Keratinocyte (primary cell): ENCODE measurements around the gene SHISA8. TPM values are rescaled to one million over a fixed set of nuclear protein-coding genes. Genes with fewer than 3 reads are reported as not detected.

ENCODE experiments used
- DNase-seq: peaks from one replicate; pipeline ENCODE4 v3.0.0-alpha.2; 2011; ENCODE audit warnings: low read depth, missing footprints, low spot score
- FAIRE-seq: peaks from 2 replicates; lab custom pipeline; 2011; peaks lifted over from hg19 to GRCh38; lab: Jason Lieb, UNC
- H2AFZ ChIP-seq: 2 replicates; pipeline ENCODE4 v1.6.0; 2012; ENCODE audit warnings: low read length, control low read depth, inconsistent platforms; ENCODE audit not compliant: control insufficient read depth
- H3K27ac ChIP-seq: 2 replicates; pipeline ENCODE4 v1.5.1; 2011; ENCODE audit warnings: low read length; ENCODE audit not compliant: control insufficient read depth, insufficient read depth
- H3K27me3 ChIP-seq: 3 replicates; pipeline ENCODE4 v1.6.0; 2011; ENCODE audit warnings: low read length; ENCODE audit not compliant: control insufficient read depth, insufficient read depth; ENCODE audit errors: extremely low read depth
- H3K36me3 ChIP-seq, 2 experiments: 2 replicates in 1 of 2; 3 replicates in 1 of 2; pipeline ENCODE4 v1.5.1; 2011; ENCODE audit warnings: low read length in 2 of 2, mild to moderate bottlenecking in 1 of 2; ENCODE audit not compliant: control insufficient read depth in 2 of 2, insufficient read depth in 2 of 2; ENCODE audit errors: extremely low read depth in 1 of 2
- H3K4me1 ChIP-seq: 3 replicates; pipeline ENCODE4 v1.5.1; 2011; ENCODE audit warnings: low read length; ENCODE audit not compliant: control insufficient read depth, insufficient read depth; ENCODE audit errors: extremely low read depth
- H3K4me2 ChIP-seq: 3 replicates; pipeline ENCODE4 v1.6.0; 2011; ENCODE audit warnings: low read depth, low read length; ENCODE audit not compliant: control insufficient read depth, insufficient read depth; ENCODE audit errors: extremely low read depth
- H3K4me3 ChIP-seq, 3 experiments: fragments of 200-600 bp in 1 of 3; sonication (generic) in 1 of 3; 2 replicates in 2 of 3; 3 replicates in 1 of 3; pipeline ENCODE4 v1.5.1; 2011 to 2016; ENCODE audit warnings: low read length in 3 of 3, mild to moderate bottlenecking in 3 of 3, control low read depth in 2 of 3, inconsistent platforms in 1 of 3, low read depth in 1 of 3, mixed read lengths in 1 of 3, mixed run types in 1 of 3, moderate library complexity in 1 of 3; ENCODE audit not compliant: control insufficient read depth in 2 of 3, insufficient read depth in 2 of 3; ENCODE audit errors: extremely low read depth in 1 of 3
- H3K79me2 ChIP-seq: 2 replicates; pipeline ENCODE4 v1.6.0; 2012; ENCODE audit warnings: low read length; ENCODE audit not compliant: control insufficient read depth, insufficient read depth
- H3K9ac ChIP-seq: 3 replicates; pipeline ENCODE4 v1.6.0; 2011; ENCODE audit warnings: low read length; ENCODE audit not compliant: control insufficient read depth, insufficient read depth; ENCODE audit errors: extremely low read depth
- H3K9me1 ChIP-seq: 3 replicates; pipeline ENCODE4 v1.6.0; 2011; ENCODE audit warnings: low read length; ENCODE audit not compliant: control insufficient read depth, insufficient read depth; ENCODE audit errors: extremely low read depth
- H3K9me3 ChIP-seq: 2 replicates; pipeline ENCODE4 v1.5.1; 2012; ENCODE audit warnings: low read depth, low read length; ENCODE audit not compliant: control insufficient read depth
- H4K20me1 ChIP-seq: 3 replicates; pipeline ENCODE4 v1.6.0; 2011; ENCODE audit warnings: low read length; ENCODE audit not compliant: control insufficient read depth, insufficient read depth; ENCODE audit errors: extremely low read depth
- EZH2 ChIP-seq: IDR thresholded peaks from one replicate; pipeline ENCODE4 v1.6.1; 2012; ENCODE audit warnings: inconsistent platforms, mild to moderate bottlenecking, low read length, moderate library complexity
- dilution Hi-C: fragments of 300-500 bp; cut with MboI; formaldehyde crosslinking; loops from one replicate; pipeline ENCODE4 v1.7.0; 2020; ENCODE audit warnings: low sequenced_read_pairs; ENCODE audit not compliant: extremely low pct_ligation_motif_present
- polyA plus RNA-seq, 5 experiments: library from polyadenylated mRNA; depleted of rRNA in 3 of 5; stranded (reverse) in 3 of 5; stranded (forward) in 1 of 5; unstranded in 1 of 5; fragments of >200 nt; gene quantifications; 1 replicate in 1 of 5; 2 replicates in 3 of 5; 3 replicates in 1 of 5; pipeline versions ENCODE4 v1.2.1 to v1.2.3, GENCODE V29; 2011 to 2012; ENCODE audit warnings: missing spikeins in 2 of 5, low read depth in 1 of 5, low replicate concordance in 1 of 5
- TF ChIP-seq, protein P1 (sequence below), 3 experiments: IDR thresholded peaks in 1 of 3; conservative IDR thresholded peaks in 1 of 3; optimal IDR thresholded peaks in 1 of 3; 2 replicates in 2 of 3; 3 replicates in 1 of 3; pipeline versions ENCODE3 to v1.5.1; 2011; ENCODE audit warnings: low read length in 3 of 3, mild to moderate bottlenecking in 3 of 3, moderate library complexity in 2 of 3, control low read depth in 1 of 3, inconsistent platforms in 1 of 3; ENCODE audit not compliant: insufficient read depth in 2 of 3; ENCODE audit errors: extremely low read depth in 1 of 3

Gene SHISA8
- polyA plus RNA-seq, 1 donor (not counting 4 experiments of a cell fraction or from before 2014, with no cell fraction given) = not detected

DNA sequence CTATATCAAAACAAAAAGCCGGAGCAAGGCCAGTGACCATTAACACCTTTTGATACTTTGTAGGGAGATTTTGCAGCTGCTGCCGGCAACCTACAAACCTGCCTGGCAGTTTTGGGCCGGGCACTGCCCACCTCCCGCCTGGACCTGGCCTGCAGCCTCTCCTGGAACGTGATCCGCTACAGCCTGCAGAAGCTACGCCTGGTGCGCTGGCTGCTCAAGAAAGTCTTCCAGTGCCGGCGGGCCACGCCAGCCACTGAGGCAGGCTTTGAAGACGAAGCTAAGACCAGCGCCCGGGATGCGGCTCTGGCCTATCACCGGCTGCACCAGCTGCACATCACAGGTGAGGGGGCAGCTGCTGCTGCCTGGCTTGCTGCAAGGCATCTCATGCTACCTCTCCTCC is 34.2 kb downstream of the SHISA8 start:
- TF ChIP-seq EZH2 = no peak
- no peaks in the 10 kb centered on the region for H3K9me3 ChIP-seq
- H3K9me1 ChIP-seq = no peaks in the 10 kb centered on the region
- H3K27ac ChIP-seq = no peak overlapping the region
- no peaks in the 10 kb centered on the region for H3K4me1 ChIP-seq
- no peak overlapping the region for H3K4me3 ChIP-seq
- H3K27me3 ChIP-seq = no peaks in the 10 kb centered on the region
- DNase-seq (no peak), FAIRE-seq (no peak)
- no peak overlapping the region for H3K9ac ChIP-seq
- H2AFZ ChIP-seq = no peak overlapping the region
- H3K79me2 ChIP-seq = no peaks in the 10 kb centered on the region
- H4K20me1 ChIP-seq = no peaks in the 10 kb centered on the region
- dilution Hi-C loops = no loop called here
- peaks cover 59 to 64% of the 10 kb centered on the region in 2 experiments for H3K36me3 ChIP-seq
- no peak overlapping the region for H3K4me2 ChIP-seq

DNA sequence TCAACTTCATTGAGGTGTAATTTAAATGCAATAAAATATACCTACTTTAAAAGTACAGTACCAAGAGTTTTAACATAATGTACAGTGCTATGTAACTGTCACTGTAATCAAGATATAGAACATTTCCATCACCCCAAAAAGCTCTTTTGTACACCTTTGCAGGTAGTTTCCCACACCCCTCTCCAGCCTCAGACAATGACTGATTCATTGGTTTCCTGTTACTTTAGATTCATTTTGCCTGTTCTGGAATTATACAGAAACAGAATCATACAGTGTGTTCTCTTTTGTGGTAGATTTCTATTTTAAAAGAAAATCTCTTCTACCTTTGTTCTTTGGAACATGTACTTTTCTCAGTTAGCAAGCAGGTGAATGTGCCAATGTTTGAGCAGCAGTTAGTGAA is 38.2 kb downstream of the SHISA8 start:
- dilution Hi-C loops = no loop called here
- Histone ChIP-seq H3K27me3 (no peaks in the 10 kb centered on the region), H3K9ac (no peak overlapping the region), H4K20me1 (no peaks in the 10 kb centered on the region), H3K4me2 (no peak overlapping the region), H2AFZ (no peak overlapping the region), H3K27ac (no peak overlapping the region), H3K4me1 (no peaks in the 10 kb centered on the region), H3K9me1 (no peaks in the 10 kb centered on the region), H3K4me3 (no peak overlapping the region), H3K36me3 (peaks cover 43 to 56% of the 10 kb centered on the region in 2 experiments), H3K9me3 (no peaks in the 10 kb centered on the region), H3K79me2 (no peaks in the 10 kb centered on the region)
- FAIRE-seq (no peak), DNase-seq (no peak)
- no peak for TF ChIP-seq EZH2
- TF ChIP-seq, protein P1, sequence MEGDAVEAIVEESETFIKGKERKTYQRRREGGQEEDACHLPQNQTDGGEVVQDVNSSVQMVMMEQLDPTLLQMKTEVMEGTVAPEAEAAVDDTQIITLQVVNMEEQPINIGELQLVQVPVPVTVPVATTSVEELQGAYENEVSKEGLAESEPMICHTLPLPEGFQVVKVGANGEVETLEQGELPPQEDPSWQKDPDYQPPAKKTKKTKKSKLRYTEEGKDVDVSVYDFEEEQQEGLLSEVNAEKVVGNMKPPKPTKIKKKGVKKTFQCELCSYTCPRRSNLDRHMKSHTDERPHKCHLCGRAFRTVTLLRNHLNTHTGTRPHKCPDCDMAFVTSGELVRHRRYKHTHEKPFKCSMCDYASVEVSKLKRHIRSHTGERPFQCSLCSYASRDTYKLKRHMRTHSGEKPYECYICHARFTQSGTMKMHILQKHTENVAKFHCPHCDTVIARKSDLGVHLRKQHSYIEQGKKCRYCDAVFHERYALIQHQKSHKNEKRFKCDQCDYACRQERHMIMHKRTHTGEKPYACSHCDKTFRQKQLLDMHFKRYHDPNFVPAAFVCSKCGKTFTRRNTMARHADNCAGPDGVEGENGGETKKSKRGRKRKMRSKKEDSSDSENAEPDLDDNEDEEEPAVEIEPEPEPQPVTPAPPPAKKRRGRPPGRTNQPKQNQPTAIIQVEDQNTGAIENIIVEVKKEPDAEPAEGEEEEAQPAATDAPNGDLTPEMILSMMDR (optimal IDR thresholded peaks at IDR 0.05 in 1 of 3, IDR thresholded peaks at IDR 0.05 in 1 of 3, conservative IDR thresholded peaks at IDR 0.05 in 1 of 3; ENCODE audit: extremely low read depth in 1 of 3, insufficient read depth in 2 of 3, low read length in 3 of 3) = no peak

DNA sequence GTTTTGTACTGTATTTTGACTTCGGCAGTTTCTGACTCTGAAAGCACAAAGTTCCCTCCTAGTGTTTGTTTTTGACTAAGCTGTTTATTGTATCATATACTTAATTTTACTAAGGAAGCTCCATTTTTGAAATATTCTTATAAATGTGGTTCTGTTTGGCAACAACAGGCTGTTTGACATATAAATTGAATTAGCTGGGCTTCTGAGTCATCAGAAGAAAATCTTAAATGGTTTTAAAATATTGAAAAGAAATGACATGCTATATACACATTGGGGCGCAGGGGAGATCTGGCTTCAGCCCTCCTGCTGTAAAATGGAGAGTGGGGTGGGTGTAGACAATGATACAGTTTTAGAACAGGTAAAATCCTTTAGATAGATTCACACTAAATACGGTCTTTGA is 38.6 kb downstream of the SHISA8 start:
- H3K4me3 ChIP-seq = no peak overlapping the region
- no peak for TF ChIP-seq EZH2
- TF ChIP-seq, protein P1 (optimal IDR thresholded peaks at IDR 0.05 in 1 of 3, IDR thresholded peaks at IDR 0.05 in 1 of 3, conservative IDR thresholded peaks at IDR 0.05 in 1 of 3; ENCODE audit: extremely low read depth in 1 of 3, insufficient read depth in 2 of 3, low read length in 3 of 3) = no peak
- H4K20me1 ChIP-seq = no peaks in the 10 kb centered on the region
- H3K4me1 ChIP-seq = no peaks in the 10 kb centered on the region
- DNase-seq (no peak), FAIRE-seq (no peak)
- H3K4me2 ChIP-seq = no peak overlapping the region
- no peaks in the 10 kb centered on the region for H3K9me1 ChIP-seq
- no peaks in the 10 kb centered on the region for H3K9me3 ChIP-seq
- no peak overlapping the region for H2AFZ ChIP-seq
- dilution Hi-C loops = no loop called here
- H3K27me3 ChIP-seq = no peaks in the 10 kb centered on the region
- no peaks in the 10 kb centered on the region for H3K79me2 ChIP-seq
- no peak overlapping the region for H3K9ac ChIP-seq
- no peak overlapping the region for H3K27ac ChIP-seq
- peaks cover 39 to 56% of the 10 kb centered on the region in 2 experiments for H3K36me3 ChIP-seq
